Measurements from ENCODE around the gene PADI4.
"Not testable (repeated sequence)": the region's sequence is repeated elsewhere in the genome, so short reads cannot be mapped to it uniquely, and the experiment has no call there.

The PADI4 gene

GRCh38 chr1:17400725-17401341 is 92.8 kb downstream of the PADI4 start:
- no peak for DNase-seq (ENCODE audit: low spot score)
- no peak for TF ChIP-seq CTCF (conservative IDR thresholded peaks at IDR 0.05; ENCODE audit: low read depth)
- H3K27ac ChIP-seq, result 0 out of 2 replicates have a peak overlapping the region, but pooled peaks have one; percentile 80
- ChIA-PET POLR2A (ENCODE audit: low non-redundant PET) (no interaction called here), CTCF (interaction anchor here (2.5 kb wide), 1 partner anchor 164 kb away, joined by 6 read pairs; no protein-coding TSS in a partner anchor)

GRCh38 chr1:17401841-17402240 is 93.8 kb downstream of the PADI4 start:
- DNase-seq (ENCODE audit: low spot score), result no peak
- peak overlapping the region; percentile 80 for H3K27ac ChIP-seq
- ChIA-PET CTCF (interaction anchor here (0.8 to 2.5 kb wide), 2 partner anchors 59 to 165 kb away, joined by 3 to 6 read pairs; no protein-coding TSS in a partner anchor), POLR2A (ENCODE audit: low non-redundant PET) (no interaction called here)
- no peak for TF ChIP-seq CTCF (conservative IDR thresholded peaks at IDR 0.05; ENCODE audit: low read depth)

GRCh38 chr1:17403081-17403480 is 95.1 kb downstream of the PADI4 start:
- POLR2A ChIA-PET (ENCODE audit: low non-redundant PET), result no interaction called here
- TF ChIP-seq CTCF (conservative IDR thresholded peaks at IDR 0.05; ENCODE audit: low read depth), result no peak

GRCh38 chr1:17404034-17404684 is 96.2 kb downstream of the PADI4 start:
- ChIA-PET POLR2A (ENCODE audit: low non-redundant PET) (no interaction called here), CTCF (interaction anchor here (0.5 to 0.6 kb wide), 2 partner anchors 358 to 1177 kb away, joined by 3 read pairs; no protein-coding TSS in a partner anchor)
- peak overlapping the region; percentile 80 for H3K27ac ChIP-seq
- no peak for DNase-seq (ENCODE audit: low spot score)
- no peak for TF ChIP-seq CTCF (conservative IDR thresholded peaks at IDR 0.05; ENCODE audit: low read depth)

More at GRCh38 chr1:17403081-17403480, 95.1 kb downstream of the PADI4 start:
- CTCF ChIA-PET, result interaction anchor here (0.9 to 2.5 kb wide), 3 partner anchors 166 to 277 kb away, joined by 3 to 6 read pairs (median 5); no protein-coding TSS in a partner anchor
- DNase-seq (ENCODE audit: low spot score), result peak; percentile 81
- H3K27ac ChIP-seq, result peak overlapping the region; percentile 80

GRCh38 chr1:17404820-17405219 is 96.8 kb downstream of the PADI4 start:
- ChIA-PET CTCF (interaction anchor here (0.6 to 1.0 kb wide), 4 partner anchors 60 to 1177 kb away, joined by 3 to 7 read pairs (median 4); no protein-coding TSS in a partner anchor), POLR2A (ENCODE audit: low non-redundant PET) (no interaction called here)
- no peak for DNase-seq (ENCODE audit: low spot score)
- H3K27ac ChIP-seq, result peak overlapping the region; percentile 80
- no peak for TF ChIP-seq CTCF (conservative IDR thresholded peaks at IDR 0.05; ENCODE audit: low read depth)

- peak overlapping the region; percentile 80 for H3K27ac ChIP-seq
- POLR2A ChIA-PET (ENCODE audit: low non-redundant PET), result no interaction called here
- CTCF ChIA-PET, result interaction anchor here (0.6 to 1.7 kb wide), 18 partner anchors 10 to 350 kb away, joined by 3 to 7 read pairs (median 4); no protein-coding TSS in a partner anchor
- TF ChIP-seq CTCF (conservative IDR thresholded peaks at IDR 0.05; ENCODE audit: low read depth), result peak; percentile 89
- DNase-seq (ENCODE audit: low spot score), result peak; percentile 67
Observed at GRCh38 chr1:17405898-17406759, 98.1 kb downstream of the PADI4 start.

GRCh38 chr1:17406760-17407475 is 98.9 kb downstream of the PADI4 start:
- CTCF ChIA-PET, result interaction anchor here (0.6 to 1.7 kb wide), 8 partner anchors 14 to 378 kb away, joined by 4 to 7 read pairs (median 4); no protein-coding TSS in a partner anchor
- DNase-seq (ENCODE audit: low spot score); POLR2A ChIA-PET (ENCODE audit: low non-redundant PET): not testable (repeated sequence)
- peak overlapping the region; percentile 80 for H3K27ac ChIP-seq

GRCh38 chr1:17407786-17408514 is 100.0 kb downstream of the PADI4 start:
- POLR2A ChIA-PET (ENCODE audit: low non-redundant PET); DNase-seq (ENCODE audit: low spot score): not testable (repeated sequence)
- CTCF ChIA-PET, result interaction anchor here (0.6 to 1.5 kb wide), 2 partner anchors 283 to 379 kb away, joined by 4 to 7 read pairs; no protein-coding TSS in a partner anchor
- H3K27ac ChIP-seq, result peak overlapping the region; percentile 19
